Common myeloid progenitor, CD34-positive (primary cell): Measurements from ENCODE around the gene OR9A4.

Experiments
- CTCF ChIA-PET: fragments of 350-600 bp; sonication (Branson Sonifier 250); formaldehyde crosslinking; loops from one replicate; lab custom pipeline; 2021; ENCODE audit warnings: antibody characterized with exemption; lab: Charles Lee
- POLR2A ChIA-PET: fragments of 350-600 bp; sonication (Branson Sonifier 250); formaldehyde crosslinking; loops from one replicate; lab custom pipeline; 2021; ENCODE audit warnings: antibody characterized with exemption; lab: Charles Lee
- DNase-seq, 3 donors: peaks; one replicate each; pipeline versions ENCODE4 v3.0.0 to v3.0.0-alpha.2; 2013
- H3K27ac ChIP-seq, 2 experiments: 1 replicate in 1 of 2; 2 replicates in 1 of 2; pipeline ENCODE4 v1.7.0; 2013; ENCODE audit warnings: inconsistent platforms in 2 of 2, low read length in 2 of 2, mild to moderate bottlenecking in 2 of 2, low read depth in 1 of 2, moderate library complexity in 1 of 2; ENCODE audit not compliant: severe bottlenecking in 2 of 2, insufficient read depth in 1 of 2, poor library complexity in 1 of 2
- H3K27me3 ChIP-seq, 5 experiments: replicated peaks in 2 of 5; 1 replicate in 3 of 5; 2 replicates in 2 of 5; pipeline versions ENCODE4 v1.6.1 to v1.7.0; 2013; ENCODE audit warnings: low read length in 4 of 5, mild to moderate bottlenecking in 2 of 5, moderate library complexity in 2 of 5, inconsistent platforms in 1 of 5; ENCODE audit not compliant: insufficient read depth in 5 of 5, control insufficient read depth in 4 of 5
- H3K36me3 ChIP-seq, 4 experiments: 1 replicate in 2 of 4; 2 replicates in 2 of 4; pipeline versions ENCODE4 v1.6.1 to v1.7.0; 2013; ENCODE audit warnings: low read length in 3 of 4, control low read depth in 1 of 4, mild to moderate bottlenecking in 1 of 4; ENCODE audit not compliant: control insufficient read depth in 4 of 4, insufficient read depth in 4 of 4
- H3K4me1 ChIP-seq, 4 experiments: 1 replicate in 3 of 4; 2 replicates in 1 of 4; pipeline versions ENCODE4 v1.6.1 to v1.7.1; 2013; ENCODE audit warnings: low read length in 3 of 4, mild to moderate bottlenecking in 3 of 4, control low read depth in 1 of 4, inconsistent platforms in 1 of 4, moderate library complexity in 1 of 4; ENCODE audit not compliant: control insufficient read depth in 4 of 4, insufficient read depth in 4 of 4; ENCODE audit errors: control extremely low read depth in 1 of 4
- H3K4me3 ChIP-seq, 7 experiments: 1 replicate in 4 of 7; 2 replicates in 3 of 7; pipeline versions ENCODE4 v1.5.1 to v1.7.0; 2013; ENCODE audit warnings: mild to moderate bottlenecking in 7 of 7, low read length in 6 of 7, moderate library complexity in 6 of 7, inconsistent platforms in 2 of 7, low read depth in 2 of 7, control low read depth in 1 of 7; ENCODE audit not compliant: insufficient read depth in 4 of 7, control insufficient read depth in 1 of 7; ENCODE audit errors: extremely low read depth in 1 of 7
- H3K9me3 ChIP-seq, 5 experiments: 1 replicate in 4 of 5; 2 replicates in 1 of 5; pipeline versions ENCODE4 v1.6.1 to v1.7.1; 2013; ENCODE audit warnings: low read length in 4 of 5, mild to moderate bottlenecking in 2 of 5, inconsistent platforms in 1 of 5, low read depth in 1 of 5, moderate library complexity in 1 of 5; ENCODE audit not compliant: control insufficient read depth in 4 of 5, insufficient read depth in 2 of 5; ENCODE audit errors: control extremely low read depth in 1 of 5
- WGBS: methylation state at CpG from one replicate; pipeline ENCODE4 v1.1.5; 2013; ENCODE audit not compliant: insufficient coverage; 5-methylcytosine and 5-hydroxymethylcytosine counted together

Gene OR9A4

GRCh38 chr7:141944811-141945210 lies 28.6 kb downstream of the OR9A4 start:
- no CpG with 5 or more reads among the region's 3 CpGs for WGBS
- DNase-seq: no peak
- H3K4me1 ChIP-seq: peaks cover 7 to 29% (median 13%) of the 10 kb centered on the region in 4 experiments

GRCh38 chr7:141945356-141945755 lies 29.2 kb downstream of the OR9A4 start:
- 50% methylated on average over 1 of the region's 3 CpGs for WGBS
- Histone ChIP-seq H3K36me3 (no peaks in the 10 kb centered on the region), H3K4me1 (peaks cover 7 to 34% (median 13%) of the 10 kb centered on the region in 4 experiments), H3K27ac (no peak overlapping the region), H3K4me3 (peak overlapping the region in 1 of 7 experiments; percentile 21), H3K9me3 (peaks cover 0 to 9% (median 0%) of the 10 kb centered on the region in 5 experiments), H3K27me3 (no peaks in the 10 kb centered on the region)
- ChIA-PET CTCF (interaction anchor here (0.7 to 1.9 kb wide), 2 partner anchors 9 to 14 kb away, joined by 3 to 10 read pairs; no protein-coding TSS in a partner anchor), POLR2A (interaction anchor here (0.6 kb wide), 1 partner anchor 60 kb away, joined by 3 read pairs; no protein-coding TSS in a partner anchor)
- peak; percentile 45 to 91 (median 85) for DNase-seq

More at GRCh38 chr7:141944811-141945210, 28.6 kb downstream of the OR9A4 start:
- no peaks in the 10 kb centered on the region for H3K36me3 ChIP-seq
- H3K9me3 ChIP-seq: peaks cover 0 to 9% (median 0%) of the 10 kb centered on the region in 5 experiments
- no peak overlapping the region for H3K27ac ChIP-seq
- no peaks in the 10 kb centered on the region for H3K27me3 ChIP-seq
- H3K4me3 ChIP-seq: peak overlapping the region in 1 of 7 experiments; percentile 21
- POLR2A ChIA-PET: no interaction called here
- CTCF ChIA-PET: interaction anchor here (0.7 to 1.9 kb wide), 2 partner anchors 10 to 14 kb away, joined by 3 to 10 read pairs; no protein-coding TSS in a partner anchor

GRCh38 chr7:141946796-141947195 lies 30.6 kb downstream of the OR9A4 start, which contains the start of gene CLEC5A:
Gene CLEC5A (minus strand): TSS chr7:141946974. CDS start chr7:141946292, 682 bp downstream.
- peak within 1 kb of the TSS in 1 of 7 experiments; percentile 39 for H3K4me3 ChIP-seq
- DNase-seq: no peak
- no peaks in the 10 kb centered on the region for H3K36me3 ChIP-seq
- POLR2A ChIA-PET: no interaction called here
- H3K4me1 ChIP-seq: peaks cover 7 to 46% (median 13%) of the 10 kb centered on the region in 4 experiments
- H3K27ac ChIP-seq: no peak within 1 kb of the TSS
- 60% methylated on average over 1 of the region's 3 CpGs for WGBS
- H3K9me3 ChIP-seq: peaks cover 0 to 1% (median 0%) of the 10 kb centered on the region in 5 experiments
- H3K27me3 ChIP-seq: no peaks in the 10 kb centered on the region
- CTCF ChIA-PET: interaction anchor here (0.7 kb wide), 1 partner anchor 32 kb away, joined by 3 read pairs; no protein-coding TSS in a partner anchor

GRCh38 chr7:141949021-141949420 lies 32.8 kb downstream of the OR9A4 start:
- Histone ChIP-seq H3K4me1 (peaks cover 7 to 65% (median 19%) of the 10 kb centered on the region in 4 experiments), H3K36me3 (no peaks in the 10 kb centered on the region), H3K27me3 (no peaks in the 10 kb centered on the region), H3K9me3 (peaks cover 0 to 1% (median 0%) of the 10 kb centered on the region in 5 experiments), H3K27ac (no peak overlapping the region), H3K4me3 (no peak overlapping the region)
- no peak for DNase-seq
- POLR2A ChIA-PET: no interaction called here
- CTCF ChIA-PET: no interaction called here
- 92% methylated on average over 2 of the region's 2 CpGs for WGBS

- Histone ChIP-seq H3K27ac (no peak overlapping the region), H3K36me3 (no peaks in the 10 kb centered on the region), H3K27me3 (no peaks in the 10 kb centered on the region), H3K4me1 (peaks cover 7 to 66% (median 21%) of the 10 kb centered on the region in 4 experiments), H3K9me3 (peaks cover 0 to 1% (median 0%) of the 10 kb centered on the region in 5 experiments), H3K4me3 (no peak overlapping the region)
- CTCF ChIA-PET: no interaction called here
- WGBS: 83% methylated on average over 2 of the region's 2 CpGs
- peak in 2 of 3 donors; percentile 20 to 29 for DNase-seq
- POLR2A ChIA-PET: no interaction called here
Measured at GRCh38 chr7:141949451-141949850, 33.3 kb downstream of the OR9A4 start.

GRCh38 chr7:141949911-141950310 lies 33.7 kb downstream of the OR9A4 start:
- H3K36me3 ChIP-seq: no peaks in the 10 kb centered on the region
- ChIA-PET CTCF (interaction anchor here (1.3 kb wide), 1 partner anchor 22 kb away, joined by 3 read pairs; no protein-coding TSS in a partner anchor), POLR2A (no interaction called here)
- H3K27me3 ChIP-seq: no peaks in the 10 kb centered on the region
- H3K4me1 ChIP-seq: peaks cover 7 to 66% (median 22%) of the 10 kb centered on the region in 4 experiments
- no peak overlapping the region for H3K27ac ChIP-seq
- no peak overlapping the region for H3K4me3 ChIP-seq
- peaks cover 0 to 1% (median 0%) of the 10 kb centered on the region in 5 experiments for H3K9me3 ChIP-seq
- 100% methylated on average over 3 of the region's 3 CpGs for WGBS
- no peak for DNase-seq

- H3K27me3 ChIP-seq: no peaks in the 10 kb centered on the region
- DNase-seq: no peak
- H3K36me3 ChIP-seq: no peaks in the 10 kb centered on the region
- WGBS: 83% methylated on average over 1 of the region's 1 CpG
- ChIA-PET POLR2A (no interaction called here), CTCF (interaction anchor here (1.3 kb wide), 1 partner anchor 23 kb away, joined by 3 read pairs; no protein-coding TSS in a partner anchor)
- no peak overlapping the region for H3K4me3 ChIP-seq
- H3K4me1 ChIP-seq: peaks cover 6 to 62% (median 20%) of the 10 kb centered on the region in 4 experiments
- H3K27ac ChIP-seq: no peak overlapping the region
- peaks cover 0 to 1% (median 0%) of the 10 kb centered on the region in 5 experiments for H3K9me3 ChIP-seq
Measured at GRCh38 chr7:141950806-141951205, 34.6 kb downstream of the OR9A4 start.
